ENCODE measurements around the gene SYVN1. TPM values are rescaled to one million over a fixed set of nuclear protein-coding genes. Genes with fewer than 3 reads are reported as not detected.

SYVN1 gene
- polyA plus RNA-seq, 2 donors, result 16.4 to 17.8 TPM

- Histone ChIP-seq H3K4me3 (ENCODE audit: low read depth in 1 of 2, low read length in 2 of 2) (no peak overlapping the region), H3K4me1 (ENCODE audit: control insufficient read depth in 2 of 2, insufficient read depth in 2 of 2, low read length in 1 of 2) (no peaks in the 10 kb centered on the region), H3K9me3 (ENCODE audit: control insufficient read depth in 2 of 2, insufficient read depth in 1 of 2, low read depth in 1 of 2, low read length in 1 of 2) (no peaks in the 10 kb centered on the region), H3K27ac (ENCODE audit: low read depth in 2 of 2, low read length in 1 of 2) (no peak overlapping the region), H3K27me3 (ENCODE audit: control insufficient read depth in 1 of 2, insufficient read depth in 2 of 2, low read length in 2 of 2) (no peaks in the 10 kb centered on the region), H3K36me3 (ENCODE audit: control insufficient read depth in 2 of 2, insufficient read depth in 2 of 2, low read length in 1 of 2) (peaks cover 0 to 3% of the 10 kb centered on the region in 2 donors)
- WGBS, 2 donors, result 54 to 61% methylated on average over 3 of the region's 3 CpGs
These were observed 56.2 kb downstream of the SYVN1 start for GRCh38 chr11:65078151-65078550.

GRCh38 chr11:65077451-65077850, 56.9 kb downstream of the SYVN1 start:
- H3K36me3 ChIP-seq (ENCODE audit: control insufficient read depth in 2 of 2, insufficient read depth in 2 of 2, low read length in 1 of 2), result peaks cover 0 to 3% of the 10 kb centered on the region in 2 donors
- WGBS, 2 donors, result 87 to 89% methylated on average over 4 of the region's 4 CpGs
- H3K4me3 ChIP-seq (ENCODE audit: low read depth in 1 of 2, low read length in 2 of 2), result no peak overlapping the region
- no peaks in the 10 kb centered on the region for H3K27me3 ChIP-seq (ENCODE audit: control insufficient read depth in 1 of 2, insufficient read depth in 2 of 2, low read length in 2 of 2)
- H3K27ac ChIP-seq (ENCODE audit: low read depth in 2 of 2, low read length in 1 of 2), result no peak overlapping the region
- no peaks in the 10 kb centered on the region for H3K4me1 ChIP-seq (ENCODE audit: control insufficient read depth in 2 of 2, insufficient read depth in 2 of 2, low read length in 1 of 2)
- no peaks in the 10 kb centered on the region for H3K9me3 ChIP-seq (ENCODE audit: control insufficient read depth in 2 of 2, insufficient read depth in 1 of 2, low read depth in 1 of 2, low read length in 1 of 2)

Other genes with a start within 250 kb of the SYVN1 start
- gene ATG2A, start 217.3 kb downstream of the SYVN1 start, polyA plus RNA-seq, result 10 to 100 TPM; 10.4 to 11.4 TPM
- gene PPP2R5B, start 209.8 kb downstream of the SYVN1 start, polyA plus RNA-seq, result 10 to 100 TPM in 1 of 2 donors, 1 to 10 TPM in 1; 6.6 to 11.0 TPM
- gene GPHA2, start 198.6 kb downstream of the SYVN1 start, polyA plus RNA-seq, result not detected
- not detected for gene MAJIN, start 162.4 kb downstream of the SYVN1 start, polyA plus RNA-seq
- under 1 TPM; 0.22 to 0.35 TPM for gene BATF2, start 137.5 kb downstream of the SYVN1 start, polyA plus RNA-seq
- gene ARL2, start 120.4 kb downstream of the SYVN1 start, polyA plus RNA-seq, result 10 to 100 TPM; 44.5 to 68.6 TPM
- 10 to 100 TPM; 14.7 to 15.6 TPM for gene SNX15, start 107.1 kb downstream of the SYVN1 start, polyA plus RNA-seq
- 10 to 100 TPM in 1 of 2 donors, 1 to 10 TPM in 1; 6.2 to 12.1 TPM for gene SAC3D1, start 93.3 kb downstream of the SYVN1 start, polyA plus RNA-seq
- gene NAALADL1, start 76.0 kb downstream of the SYVN1 start, polyA plus RNA-seq, result 1 to 10 TPM; 3.0 to 6.0 TPM
- 1 to 10 TPM; 4.3 to 8.8 TPM for gene CDCA5, start 50.5 kb downstream of the SYVN1 start, polyA plus RNA-seq
- 10 to 100 TPM; 30.6 to 30.9 TPM for gene ZFPL1, start 50.3 kb downstream of the SYVN1 start, polyA plus RNA-seq
- 10 to 100 TPM; 62.3 to 70.4 TPM for gene VPS51, start 38.3 kb downstream of the SYVN1 start, polyA plus RNA-seq
- 10 to 100 TPM; 48.3 to 68.3 TPM for gene TM7SF2, start 22.6 kb downstream of the SYVN1 start, polyA plus RNA-seq
- 10 to 100 TPM; 12.4 to 13.3 TPM for gene ZNHIT2, start 16.8 kb downstream of the SYVN1 start, polyA plus RNA-seq
- 100 to 1,000 TPM; 789 to 817 TPM for gene FAU, start 12.4 kb downstream of the SYVN1 start, polyA plus RNA-seq
- gene MRPL49, start 12.2 kb downstream of the SYVN1 start, polyA plus RNA-seq, result 10 to 100 TPM; 18.9 to 44.3 TPM
- not detected for gene SPDYC, start 35.7 kb upstream of the SYVN1 start, polyA plus RNA-seq
- 100 to 1,000 TPM; 323 to 450 TPM for gene CAPN1, start 47.4 kb upstream of the SYVN1 start, polyA plus RNA-seq
- gene POLA2, start 127.4 kb upstream of the SYVN1 start, polyA plus RNA-seq, result 1 to 10 TPM; 8.5 to 9.2 TPM
- gene CDC42EP2, start 180.3 kb upstream of the SYVN1 start, polyA plus RNA-seq, result 1 to 10 TPM; 4.4 to 4.7 TPM
- gene DPF2, start 199.3 kb upstream of the SYVN1 start, polyA plus RNA-seq, result 10 to 100 TPM; 12.2 to 17.4 TPM
- gene TIGD3, start 220.2 kb upstream of the SYVN1 start, polyA plus RNA-seq, result under 1 TPM; 0.10 to 0.16 TPM
- gene SLC25A45, start 248.1 kb upstream of the SYVN1 start, polyA plus RNA-seq, result 1 to 10 TPM; 2.4 to 6.0 TPM